GM12892 (cell line): ENCODE data around the gene TOMM5.
"Not testable (repeated sequence)": the region's sequence is repeated elsewhere in the genome, so short reads cannot be mapped to it uniquely, and the experiment has no call there.

Experiments used
- DNase-seq: peaks from one replicate; pipeline ENCODE4 v3.0.0; 2011; ENCODE audit not compliant: insufficient read length
- FAIRE-seq: peaks from 2 replicates; lab custom pipeline; 2011; peaks lifted over from hg19 to GRCh38; lab: Jason Lieb, UNC
- POLR2A ChIP-seq: IDR thresholded peaks from 2 replicates; pipeline ENCODE4 v1.6.1; 2011; ENCODE audit warnings: low read depth, low read length, control low read depth
- POLR2AphosphoS5 ChIP-seq: IDR thresholded peaks from 2 replicates; pipeline ENCODE4 v1.6.1; 2011; ENCODE audit warnings: low read depth, low read length, control low read depth
- TAF1 ChIP-seq: IDR thresholded peaks from 2 replicates; pipeline ENCODE4 v1.6.1; 2011; ENCODE audit warnings: low read depth, mild to moderate bottlenecking, control low read depth, low read length, borderline replicate concordance

The TOMM5 gene

DNA sequence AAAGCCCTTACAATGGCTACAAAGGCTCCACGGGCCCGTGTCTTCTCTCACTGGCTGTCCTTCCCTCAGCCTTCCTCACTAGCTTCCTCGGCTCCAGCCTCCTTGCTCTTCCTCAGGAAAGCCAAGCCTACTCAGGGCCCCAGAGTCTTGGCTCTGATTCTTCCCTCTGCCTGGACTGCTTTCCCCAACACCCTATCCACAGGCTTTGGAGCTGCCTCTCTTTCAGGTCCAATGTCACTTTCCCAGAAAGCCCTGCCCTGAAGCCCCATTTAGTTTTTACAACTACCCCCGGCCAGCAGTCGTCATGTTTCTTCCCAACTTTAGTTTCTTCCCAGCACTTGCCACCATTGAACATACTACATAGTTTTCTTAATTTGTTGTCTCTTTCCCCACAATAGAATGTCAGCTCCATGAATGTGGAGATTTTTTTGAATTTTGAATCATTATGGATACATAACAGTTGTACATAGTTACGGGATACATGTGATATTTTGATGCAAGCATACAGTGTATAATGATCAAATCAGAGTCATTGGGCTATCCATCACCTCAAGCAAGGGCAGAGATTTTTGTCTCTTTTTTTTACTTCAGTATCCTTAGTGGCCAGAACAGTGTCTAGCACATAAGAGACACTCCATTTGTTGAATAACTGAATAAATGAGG is 17.5 kb upstream of the TOMM5 start:
- no peak for TF ChIP-seq TAF1
- no peak for TF ChIP-seq POLR2AphosphoS5
- no peak for TF ChIP-seq POLR2A
- FAIRE-seq (no peak), DNase-seq (no peak)

DNA sequence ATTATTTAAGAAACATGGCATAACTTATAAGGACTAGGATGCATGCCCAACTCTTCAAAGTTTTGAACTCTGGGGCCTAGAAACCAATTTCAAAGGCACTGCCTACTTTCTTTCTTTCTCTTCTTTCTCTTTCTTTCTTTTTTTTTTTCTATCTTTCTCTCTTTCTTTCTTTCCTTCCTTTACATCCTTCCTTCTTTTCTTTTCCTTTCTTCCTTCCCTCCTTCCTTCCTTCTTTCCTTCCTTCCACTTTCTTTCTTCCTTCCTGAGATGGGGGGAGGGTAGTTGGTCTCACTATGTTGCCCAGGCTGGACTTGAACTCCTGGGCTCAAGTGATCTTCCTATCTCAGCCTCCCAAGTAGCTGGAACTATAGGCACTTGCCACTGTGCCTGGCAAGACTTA is 15.9 kb upstream of the TOMM5 start:
- FAIRE-seq (no peak), DNase-seq (no peak)
- TF ChIP-seq POLR2A (no peak), TAF1 (no peak), POLR2AphosphoS5 (no peak)

DNA sequence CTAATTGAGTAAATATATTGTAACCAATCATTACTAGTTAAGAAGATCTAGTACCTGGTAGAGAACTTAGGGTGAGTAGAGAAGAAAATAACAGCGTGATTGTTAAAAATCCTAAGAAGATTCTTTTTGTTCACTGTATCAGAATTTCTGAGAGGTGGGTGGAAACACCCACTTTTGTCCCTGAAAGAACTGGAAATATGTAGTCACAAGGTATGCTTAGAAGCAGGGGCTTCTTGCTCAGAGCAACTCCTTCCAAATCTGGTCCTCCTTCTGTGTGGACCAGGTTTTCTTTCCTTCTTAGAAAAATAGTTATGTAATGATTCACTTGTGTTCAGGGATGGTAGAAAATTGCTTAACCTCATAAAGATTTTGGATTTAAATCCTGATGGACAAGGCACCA is 11.9 kb upstream of the TOMM5 start:
- DNase-seq: no peak
- FAIRE-seq: no peak

DNA sequence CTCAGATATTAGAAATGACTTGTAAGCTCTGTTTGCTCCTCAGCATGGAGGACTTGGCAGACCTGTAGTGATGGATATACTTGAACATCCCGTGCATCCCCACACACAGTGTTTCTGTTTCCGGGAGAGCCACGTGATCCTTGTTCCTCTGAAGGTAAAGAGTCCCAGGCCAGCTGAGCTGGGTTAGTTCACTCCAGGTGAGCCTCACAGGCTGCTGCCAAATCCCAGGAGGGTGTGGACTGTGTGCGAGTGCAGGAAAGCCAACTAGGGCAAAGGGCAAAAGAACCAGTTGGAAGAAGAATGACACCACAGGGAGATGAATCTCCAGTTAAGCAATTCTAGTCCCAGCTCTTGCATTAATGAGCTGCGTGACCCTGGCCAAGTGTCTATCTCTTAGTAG is 10.4 kb upstream of the TOMM5 start:
- no peak for TF ChIP-seq POLR2A
- no peak for TF ChIP-seq TAF1
- TF ChIP-seq POLR2AphosphoS5: no peak
- FAIRE-seq (no peak), DNase-seq (no peak)

More for the DNA sequence above, 11.9 kb upstream of the TOMM5 start:
- TF ChIP-seq POLR2AphosphoS5: no peak

DNA sequence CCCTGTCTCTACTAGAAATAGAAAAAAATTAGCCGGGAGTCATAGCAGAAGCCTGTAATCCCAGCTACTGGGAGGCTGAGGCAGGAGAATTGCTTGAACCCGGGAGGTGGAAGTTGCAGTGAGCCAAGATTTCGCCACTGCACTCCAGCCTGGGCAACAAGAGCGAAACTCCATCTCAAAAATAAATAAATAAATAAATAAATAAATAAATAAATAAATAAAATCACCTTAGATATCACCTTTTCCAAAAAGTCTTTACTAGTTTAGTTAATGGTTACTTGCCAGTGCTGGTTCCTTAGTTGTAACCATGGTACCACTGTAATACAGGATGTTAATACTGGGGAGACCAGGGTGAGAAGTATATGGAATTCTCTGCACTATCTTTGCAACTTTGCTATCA is 9.7 kb upstream of the TOMM5 start:
- FAIRE-seq: not testable (repeated sequence)

DNA sequence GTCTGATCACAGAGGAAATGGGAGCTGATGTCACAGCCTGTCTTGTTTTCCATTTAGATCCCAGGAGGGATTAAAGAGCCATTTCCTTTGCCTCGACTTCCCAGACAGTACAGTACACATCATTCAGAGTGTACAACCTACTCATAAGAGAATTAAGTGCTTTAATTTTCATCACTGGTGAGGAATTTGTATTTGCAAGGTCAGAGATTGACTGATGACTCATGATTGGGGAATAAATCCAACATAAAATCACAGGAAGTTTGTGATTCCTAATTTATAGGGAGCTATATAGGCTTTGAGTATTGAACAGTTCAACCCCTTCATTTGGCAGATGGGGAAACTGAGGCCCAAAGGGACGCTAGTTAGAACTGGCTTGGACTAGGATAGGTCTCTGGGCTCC is 4.1 kb upstream of the TOMM5 start:
- FAIRE-seq (no peak), DNase-seq (no peak)
- TF ChIP-seq POLR2AphosphoS5: no peak
- no peak for TF ChIP-seq POLR2A

More for the DNA sequence above, 9.7 kb upstream of the TOMM5 start:
- not testable (repeated sequence) for DNase-seq

DNA sequence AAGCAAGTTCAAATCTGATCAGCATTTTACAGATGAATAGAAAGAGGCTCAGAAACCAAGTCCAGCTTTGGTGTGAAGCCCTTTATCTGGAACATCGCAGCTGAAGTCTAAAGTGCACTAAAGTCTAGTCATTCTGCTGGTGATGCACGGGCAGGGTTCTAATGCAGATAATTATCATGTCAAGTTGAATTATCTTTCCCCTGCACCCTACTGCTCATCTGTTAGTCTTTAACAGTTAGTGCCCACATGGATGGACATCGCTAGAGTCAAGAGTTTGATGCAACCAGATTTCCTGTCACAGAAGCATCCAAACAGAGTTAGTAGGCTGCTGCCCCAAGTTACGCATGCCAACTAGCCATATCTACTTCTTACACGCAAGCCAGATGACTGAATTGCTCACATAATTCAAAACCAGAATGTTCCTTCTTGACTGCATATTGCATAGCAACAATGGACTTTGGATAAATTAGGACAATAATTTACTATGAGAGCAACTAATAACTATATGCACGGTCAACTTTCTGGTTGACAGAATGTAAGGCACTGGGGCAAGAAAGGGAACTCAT is 1.6 kb upstream of the TOMM5 start:
- FAIRE-seq (no peak), DNase-seq (no peak)
- TF ChIP-seq POLR2AphosphoS5 (no peak), TAF1 (no peak), POLR2A (no peak)

DNA sequence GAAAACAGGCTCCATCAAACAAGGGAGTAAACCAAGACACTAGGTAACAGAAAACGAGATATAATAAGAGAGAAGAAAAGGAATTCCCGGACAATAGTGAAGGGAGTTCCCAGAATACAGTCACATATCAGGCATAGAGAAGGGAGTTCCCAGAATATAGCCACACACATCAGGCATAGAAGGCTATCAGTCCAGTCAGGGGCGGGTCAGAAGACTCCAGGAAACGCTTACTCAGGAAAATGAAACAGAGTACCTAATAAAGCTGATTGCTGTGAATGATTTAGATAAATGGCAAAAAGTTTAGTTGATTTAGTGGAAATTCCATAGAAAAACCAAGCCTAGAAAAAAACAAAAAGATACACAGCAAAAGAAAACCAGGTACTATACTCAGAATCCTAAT is 4.9 kb downstream of the TOMM5 start:
- TF ChIP-seq TAF1 (no peak), POLR2AphosphoS5 (no peak), POLR2A (no peak)

DNA sequence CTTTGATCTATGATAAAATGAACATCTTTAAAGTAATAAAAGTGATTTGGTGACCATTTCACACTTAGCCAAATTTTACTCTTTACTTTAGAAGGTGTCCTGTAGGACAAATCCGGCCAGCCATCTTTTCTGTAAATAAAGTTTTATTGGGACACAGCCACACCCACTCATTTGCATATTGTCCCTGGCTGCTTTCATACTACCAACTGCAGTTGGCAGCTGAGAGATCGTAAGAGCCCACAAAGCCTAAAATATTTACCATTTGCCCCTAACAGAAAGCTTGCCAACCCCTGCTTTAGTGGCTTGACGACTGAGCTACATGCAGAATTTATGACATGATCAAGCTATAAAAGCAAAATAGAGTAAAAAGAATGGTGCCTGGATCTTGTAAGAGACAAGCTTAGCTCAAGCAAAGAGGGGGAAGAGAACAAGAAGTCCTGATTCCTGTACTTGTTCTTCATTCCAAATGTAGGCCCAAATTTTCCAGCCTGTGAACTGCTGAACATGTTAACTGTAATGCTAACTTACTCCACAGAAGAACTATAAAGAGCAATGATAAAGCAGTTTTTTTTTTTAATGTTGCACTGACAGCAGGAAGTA is 8.8 kb downstream of the TOMM5 start:
- no peak for FAIRE-seq
- no peak for DNase-seq
- TF ChIP-seq POLR2AphosphoS5 (no peak), TAF1 (no peak), POLR2A (no peak)

More for the DNA sequence above, 4.9 kb downstream of the TOMM5 start:
- FAIRE-seq: no peak
- no peak for DNase-seq

DNA sequence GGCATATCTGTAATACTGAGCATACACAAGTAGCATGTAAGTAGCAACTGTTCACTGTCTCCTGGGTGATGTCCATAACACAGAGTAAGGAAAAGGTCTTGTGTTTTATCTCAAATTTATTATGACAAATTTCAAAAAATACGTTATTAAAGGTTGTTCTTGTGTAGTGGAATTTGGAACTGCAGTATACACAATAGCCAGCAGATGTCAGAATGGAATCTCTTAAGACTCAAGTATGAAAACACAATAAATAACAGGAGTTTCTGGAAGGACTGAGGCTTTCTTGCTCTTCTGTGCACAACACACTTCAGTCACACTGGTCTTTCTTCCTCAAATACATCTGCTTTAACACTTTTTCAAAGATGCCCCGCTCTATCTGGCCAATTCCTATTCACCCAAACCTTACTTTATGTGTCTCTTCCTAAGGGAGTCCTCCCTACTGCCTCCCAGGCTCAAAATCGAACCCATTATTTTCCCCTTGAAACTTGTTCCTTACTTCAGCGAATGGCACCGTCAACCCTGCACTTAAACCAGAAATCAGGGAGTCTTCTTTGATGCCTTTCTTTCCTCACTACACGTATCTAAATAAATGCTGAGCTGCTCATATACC is 9.7 kb downstream of the TOMM5 start:
- TF ChIP-seq POLR2A: no peak
- TF ChIP-seq POLR2AphosphoS5: no peak
- no peak for TF ChIP-seq TAF1
- peak; percentile 78 for FAIRE-seq

DNA sequence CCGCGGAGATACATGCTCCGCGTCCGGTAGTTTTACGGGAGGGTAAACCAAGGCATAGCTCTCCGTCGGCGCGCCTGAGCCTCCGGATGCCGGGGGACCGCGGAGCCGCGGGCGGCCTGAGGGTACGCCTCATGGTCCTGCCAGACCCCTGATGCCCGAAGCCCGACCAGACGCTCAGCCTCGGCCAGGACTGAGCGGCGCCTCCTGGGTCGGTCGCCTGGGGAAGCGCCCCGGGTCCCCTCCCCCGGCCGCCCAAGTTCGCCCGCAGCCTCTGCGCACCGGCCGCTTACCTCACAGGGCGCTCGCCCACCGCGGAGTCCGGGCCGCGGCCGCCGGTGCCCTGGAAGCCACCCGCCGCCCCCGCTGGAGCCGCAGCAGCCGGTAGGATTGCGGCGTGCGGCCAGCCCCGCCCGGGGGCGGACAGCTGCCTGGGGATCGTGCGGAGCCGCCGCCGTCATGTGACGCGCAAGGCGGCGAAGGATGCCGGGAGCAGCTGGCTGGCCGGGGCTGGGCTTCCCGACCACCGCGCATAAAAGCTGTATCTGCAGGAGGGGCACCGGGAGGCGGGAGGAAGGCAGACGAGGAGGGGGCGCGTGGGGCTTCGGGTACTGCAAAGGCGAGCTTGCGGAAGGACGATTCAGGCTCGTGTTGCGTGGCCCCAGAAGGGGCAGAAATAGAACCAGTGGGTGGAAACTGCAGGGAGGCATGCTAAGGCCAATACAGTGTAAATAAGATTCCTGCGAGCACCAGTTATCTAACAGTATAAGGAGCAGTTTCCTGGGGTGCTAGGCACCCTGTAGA is 16.3 kb downstream of the TOMM5 start, which contains the start of gene FBXO10:
TSS of gene FBXO10 (minus strand) at position 460 of the 801 bp plus-strand sequence. CDS start 34,612 bp downstream, outside the sequence.
- FAIRE-seq (peak; percentile 88), DNase-seq (peak; percentile 68)
- TF ChIP-seq POLR2AphosphoS5 (peak; percentile 36; the same call in 1 of the 2 replicates), POLR2A (peak; percentile 33; the same call in 1 of the 2 replicates), TAF1 (0 out of 2 replicates have a peak, but pooled peaks have one; percentile 40)

More for the DNA sequence above, 9.7 kb downstream of the TOMM5 start:
- DNase-seq: no peak
